Measurements from ENCODE around the gene WNK1.
"Not testable (repeated sequence)": the region's sequence is repeated elsewhere in the genome, so short reads cannot be mapped to it uniquely, and the experiment has no call there.

Gene WNK1

GRCh38 chr12:751999-752694 is at the start of gene WNK1:
Gene WNK1 (plus strand): TSS chr12:752579. CDS start chr12:753566, 987 bp downstream.
- H3K9me3 ChIP-seq (ENCODE audit: control insufficient read depth, low read length): no peaks in the 10 kb centered on the region
- H3K4me1 ChIP-seq (ENCODE audit: control insufficient read depth, insufficient read depth, low read length): peaks cover 21% of the 10 kb centered on the region
- H3K36me3 ChIP-seq (ENCODE audit: control insufficient read depth, insufficient read depth, low read length, severe bottlenecking): no peaks in the 10 kb centered on the region
- peak within 1 kb of the TSS; percentile 92 for H3K9ac ChIP-seq (ENCODE audit: low read length)
- DNase-seq (ENCODE audit: low read depth): peak; percentile 100
- peak within 1 kb of the TSS; percentile 94 for H3K4me3 ChIP-seq (ENCODE audit: low read length)
- H3K27me3 ChIP-seq (replicated peaks; ENCODE audit: control insufficient read depth, insufficient read depth, low read length): no peaks in the 10 kb centered on the region

- Histone ChIP-seq H3K27me3 (replicated peaks; ENCODE audit: control insufficient read depth, insufficient read depth, low read length) (peaks cover 4% of the 10 kb centered on the region), H3K4me1 (ENCODE audit: control insufficient read depth, insufficient read depth, low read length) (no peaks in the 10 kb centered on the region), H3K9ac (ENCODE audit: low read length) (no peak overlapping the region), H3K4me3 (ENCODE audit: low read length) (no peak overlapping the region), H3K36me3 (ENCODE audit: control insufficient read depth, insufficient read depth, low read length, severe bottlenecking) (no peaks in the 10 kb centered on the region), H3K9me3 (ENCODE audit: control insufficient read depth, low read length) (peaks cover 11% of the 10 kb centered on the region)
- no peak for DNase-seq (ENCODE audit: low read depth)
Observed at GRCh38 chr12:704516-705242, 47.7 kb upstream of the WNK1 start.

- not testable (repeated sequence) for H3K27me3 ChIP-seq (replicated peaks; ENCODE audit: control insufficient read depth, insufficient read depth, low read length); H3K4me1 ChIP-seq (ENCODE audit: control insufficient read depth, insufficient read depth, low read length); H3K36me3 ChIP-seq (ENCODE audit: control insufficient read depth, insufficient read depth, low read length, severe bottlenecking); DNase-seq (ENCODE audit: low read depth); H3K4me3 ChIP-seq (ENCODE audit: low read length); H3K9ac ChIP-seq (ENCODE audit: low read length); H3K9me3 ChIP-seq (ENCODE audit: control insufficient read depth, low read length)
Observed at GRCh38 chr12:708084-708483, 44.3 kb upstream of the WNK1 start.

- Histone ChIP-seq H3K4me1 (ENCODE audit: control insufficient read depth, insufficient read depth, low read length) (no peaks in the 10 kb centered on the region), H3K4me3 (ENCODE audit: low read length) (no peak overlapping the region), H3K9me3 (ENCODE audit: control insufficient read depth, low read length) (no peaks in the 10 kb centered on the region), H3K27me3 (replicated peaks; ENCODE audit: control insufficient read depth, insufficient read depth, low read length) (no peaks in the 10 kb centered on the region), H3K36me3 (ENCODE audit: control insufficient read depth, insufficient read depth, low read length, severe bottlenecking) (no peaks in the 10 kb centered on the region), H3K9ac (ENCODE audit: low read length) (no peak overlapping the region)
- no peak for DNase-seq (ENCODE audit: low read depth)
Observed at GRCh38 chr12:709455-710020, 42.8 kb upstream of the WNK1 start.

GRCh38 chr12:712172-712863 is 40.1 kb upstream of the WNK1 start:
- Histone ChIP-seq H3K9ac (ENCODE audit: low read length) (no peak overlapping the region), H3K9me3 (ENCODE audit: control insufficient read depth, low read length) (no peaks in the 10 kb centered on the region), H3K4me3 (ENCODE audit: low read length) (no peak overlapping the region), H3K36me3 (ENCODE audit: control insufficient read depth, insufficient read depth, low read length, severe bottlenecking) (no peaks in the 10 kb centered on the region), H3K4me1 (ENCODE audit: control insufficient read depth, insufficient read depth, low read length) (no peaks in the 10 kb centered on the region), H3K27me3 (replicated peaks; ENCODE audit: control insufficient read depth, insufficient read depth, low read length) (no peaks in the 10 kb centered on the region)
- peak; percentile 19 for DNase-seq (ENCODE audit: low read depth)

GRCh38 chr12:713281-713875 is 39.0 kb upstream of the WNK1 start:
- H3K4me1 ChIP-seq (ENCODE audit: control insufficient read depth, insufficient read depth, low read length): no peaks in the 10 kb centered on the region
- H3K4me3 ChIP-seq (ENCODE audit: low read length): no peak overlapping the region
- no peaks in the 10 kb centered on the region for H3K36me3 ChIP-seq (ENCODE audit: control insufficient read depth, insufficient read depth, low read length, severe bottlenecking)
- H3K9ac ChIP-seq (ENCODE audit: low read length): no peak overlapping the region
- no peaks in the 10 kb centered on the region for H3K9me3 ChIP-seq (ENCODE audit: control insufficient read depth, low read length)
- H3K27me3 ChIP-seq (replicated peaks; ENCODE audit: control insufficient read depth, insufficient read depth, low read length): no peaks in the 10 kb centered on the region
- no peak for DNase-seq (ENCODE audit: low read depth)

- no peaks in the 10 kb centered on the region for H3K9me3 ChIP-seq (ENCODE audit: control insufficient read depth, low read length)
- DNase-seq (ENCODE audit: low read depth): no peak
- H3K4me1 ChIP-seq (ENCODE audit: control insufficient read depth, insufficient read depth, low read length): peaks cover 5% of the 10 kb centered on the region
- no peaks in the 10 kb centered on the region for H3K27me3 ChIP-seq (replicated peaks; ENCODE audit: control insufficient read depth, insufficient read depth, low read length)
- H3K9ac ChIP-seq (ENCODE audit: low read length): no peak overlapping the region
- H3K36me3 ChIP-seq (ENCODE audit: control insufficient read depth, insufficient read depth, low read length, severe bottlenecking): no peaks in the 10 kb centered on the region
- H3K4me3 ChIP-seq (ENCODE audit: low read length): no peak overlapping the region
Observed at GRCh38 chr12:716506-716905, 35.9 kb upstream of the WNK1 start.

- Histone ChIP-seq H3K9ac (ENCODE audit: low read length) (no peak overlapping the region), H3K27me3 (replicated peaks; ENCODE audit: control insufficient read depth, insufficient read depth, low read length) (no peaks in the 10 kb centered on the region), H3K4me3 (ENCODE audit: low read length) (no peak overlapping the region)
Observed at GRCh38 chr12:718756-719102, 33.6 kb upstream of the WNK1 start.

DNA sequence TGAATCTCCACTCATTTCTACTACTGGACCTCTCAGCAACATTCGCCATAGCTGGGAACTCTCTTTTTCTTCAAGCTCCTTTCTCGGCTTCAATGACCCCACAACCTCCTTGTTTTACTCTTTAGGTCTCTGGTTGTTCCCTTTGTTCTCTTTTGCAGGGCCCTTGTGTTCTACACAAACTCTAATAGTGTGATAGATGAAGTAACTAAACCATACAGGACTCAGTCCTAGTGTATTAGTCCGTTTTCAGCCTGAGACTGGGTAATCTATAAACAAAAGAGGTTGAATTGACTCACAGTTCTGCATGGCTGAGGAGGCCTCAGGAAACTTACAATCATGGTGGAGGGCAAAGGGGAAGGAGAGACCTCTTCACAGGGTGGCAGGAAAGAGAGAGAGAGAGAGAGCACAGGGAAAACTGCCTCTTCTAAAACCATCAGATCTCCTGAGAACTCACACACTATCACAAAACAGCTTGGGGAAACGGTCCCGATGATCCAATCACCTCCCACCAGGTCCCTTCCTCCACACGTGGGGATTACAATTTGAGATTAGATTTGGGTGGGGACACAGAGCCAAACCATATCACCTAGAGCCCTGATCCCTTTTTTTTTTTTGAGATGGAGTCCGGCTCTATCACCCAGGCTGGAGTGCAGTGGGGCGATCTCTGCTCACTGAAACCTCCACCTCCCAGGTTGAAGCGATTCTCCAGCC is 32.0 kb upstream of the WNK1 start:
- no peaks in the 10 kb centered on the region for H3K9me3 ChIP-seq (ENCODE audit: control insufficient read depth, low read length)
- no peaks in the 10 kb centered on the region for H3K36me3 ChIP-seq (ENCODE audit: control insufficient read depth, insufficient read depth, low read length, severe bottlenecking)
- no peak overlapping the region for H3K4me3 ChIP-seq (ENCODE audit: low read length)
- DNase-seq (ENCODE audit: low read depth): no peak
- H3K27me3 ChIP-seq (replicated peaks; ENCODE audit: control insufficient read depth, insufficient read depth, low read length): no peaks in the 10 kb centered on the region
- H3K9ac ChIP-seq (ENCODE audit: low read length): no peak overlapping the region
- H3K4me1 ChIP-seq (ENCODE audit: control insufficient read depth, insufficient read depth, low read length): peaks cover 5% of the 10 kb centered on the region

More at GRCh38 chr12:718756-719102, 33.6 kb upstream of the WNK1 start:
- Histone ChIP-seq H3K36me3 (ENCODE audit: control insufficient read depth, insufficient read depth, low read length, severe bottlenecking) (no peaks in the 10 kb centered on the region), H3K9me3 (ENCODE audit: control insufficient read depth, low read length) (no peaks in the 10 kb centered on the region), H3K4me1 (ENCODE audit: control insufficient read depth, insufficient read depth, low read length) (peaks cover 5% of the 10 kb centered on the region)
- no peak for DNase-seq (ENCODE audit: low read depth)

- Histone ChIP-seq H3K4me1 (ENCODE audit: control insufficient read depth, insufficient read depth, low read length) (no peaks in the 10 kb centered on the region), H3K4me3 (ENCODE audit: low read length) (no peak overlapping the region), H3K36me3 (ENCODE audit: control insufficient read depth, insufficient read depth, low read length, severe bottlenecking) (no peaks in the 10 kb centered on the region), H3K27me3 (replicated peaks; ENCODE audit: control insufficient read depth, insufficient read depth, low read length) (no peaks in the 10 kb centered on the region), H3K9ac (ENCODE audit: low read length) (no peak overlapping the region), H3K9me3 (ENCODE audit: control insufficient read depth, low read length) (no peaks in the 10 kb centered on the region)
- DNase-seq (ENCODE audit: low read depth): peak; percentile 11
Observed at GRCh38 chr12:724194-724855, 28.1 kb upstream of the WNK1 start.

Data from adipocyte (in vitro differentiated cells).